SH-SY5Y (cell line): ENCODE results near the gene PLXNB1.

Experiments used
- GATA2 ChIP-seq: IDR thresholded peaks from 2 replicates; pipeline ENCODE4 v1.6.1; 2011; ENCODE audit warnings: mild to moderate bottlenecking, low read depth, low read length
- GATA3 ChIP-seq: IDR thresholded peaks from 2 replicates; pipeline ENCODE4 v1.6.1; 2011; ENCODE audit warnings: low read depth, mild to moderate bottlenecking, low read length, moderate library complexity

- TF ChIP-seq GATA3: no peak
- TF ChIP-seq GATA2: no peak
Measured at GRCh38 chr3:48361928-48362327, 68.0 kb downstream of the PLXNB1 start.
